GM12864 (cell line): ENCODE data around the gene DHDH.

ENCODE experiments used
- DNase-seq: peaks from one replicate; pipeline ENCODE4 v3.0.0-alpha.2; 2011; ENCODE audit warnings: low read depth
- H3K4me3 ChIP-seq: 2 replicates; pipeline ENCODE4 v1.5.1; 2011; ENCODE audit warnings: mild to moderate bottlenecking, low read depth, low read length, control low read depth
- TF ChIP-seq, protein P1 (sequence below): IDR thresholded peaks from 2 replicates; pipeline ENCODE4 v1.5.1; 2011; ENCODE audit warnings: low read depth, mild to moderate bottlenecking, moderate library complexity, low read length, control low read depth, inconsistent platforms; ENCODE audit errors: missing control alignments

The DHDH gene

DNA sequence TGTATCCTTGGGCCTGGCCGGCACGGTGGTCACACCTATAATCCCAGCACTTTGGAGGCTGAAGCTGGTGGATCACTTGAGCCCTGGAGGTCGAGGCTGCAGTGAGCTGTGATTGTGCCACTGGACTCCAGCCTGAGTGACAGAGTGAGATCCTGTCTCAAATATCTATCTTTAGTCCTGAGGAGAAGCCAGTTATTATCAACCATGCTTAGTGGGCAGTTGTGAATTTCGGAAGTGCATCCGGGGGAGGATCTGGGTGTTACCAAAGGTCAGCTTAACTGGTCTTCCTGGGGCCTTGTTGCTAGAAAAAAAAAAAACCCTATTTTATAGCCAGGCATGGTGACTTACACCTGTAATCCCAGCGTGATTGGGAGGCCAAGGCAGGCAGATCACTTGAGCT is 9.6 kb downstream of the DHDH start:
- TF ChIP-seq, protein P1, sequence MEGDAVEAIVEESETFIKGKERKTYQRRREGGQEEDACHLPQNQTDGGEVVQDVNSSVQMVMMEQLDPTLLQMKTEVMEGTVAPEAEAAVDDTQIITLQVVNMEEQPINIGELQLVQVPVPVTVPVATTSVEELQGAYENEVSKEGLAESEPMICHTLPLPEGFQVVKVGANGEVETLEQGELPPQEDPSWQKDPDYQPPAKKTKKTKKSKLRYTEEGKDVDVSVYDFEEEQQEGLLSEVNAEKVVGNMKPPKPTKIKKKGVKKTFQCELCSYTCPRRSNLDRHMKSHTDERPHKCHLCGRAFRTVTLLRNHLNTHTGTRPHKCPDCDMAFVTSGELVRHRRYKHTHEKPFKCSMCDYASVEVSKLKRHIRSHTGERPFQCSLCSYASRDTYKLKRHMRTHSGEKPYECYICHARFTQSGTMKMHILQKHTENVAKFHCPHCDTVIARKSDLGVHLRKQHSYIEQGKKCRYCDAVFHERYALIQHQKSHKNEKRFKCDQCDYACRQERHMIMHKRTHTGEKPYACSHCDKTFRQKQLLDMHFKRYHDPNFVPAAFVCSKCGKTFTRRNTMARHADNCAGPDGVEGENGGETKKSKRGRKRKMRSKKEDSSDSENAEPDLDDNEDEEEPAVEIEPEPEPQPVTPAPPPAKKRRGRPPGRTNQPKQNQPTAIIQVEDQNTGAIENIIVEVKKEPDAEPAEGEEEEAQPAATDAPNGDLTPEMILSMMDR = no peak
- DNase-seq = no peak
- no peak overlapping the region for H3K4me3 ChIP-seq

DNA sequence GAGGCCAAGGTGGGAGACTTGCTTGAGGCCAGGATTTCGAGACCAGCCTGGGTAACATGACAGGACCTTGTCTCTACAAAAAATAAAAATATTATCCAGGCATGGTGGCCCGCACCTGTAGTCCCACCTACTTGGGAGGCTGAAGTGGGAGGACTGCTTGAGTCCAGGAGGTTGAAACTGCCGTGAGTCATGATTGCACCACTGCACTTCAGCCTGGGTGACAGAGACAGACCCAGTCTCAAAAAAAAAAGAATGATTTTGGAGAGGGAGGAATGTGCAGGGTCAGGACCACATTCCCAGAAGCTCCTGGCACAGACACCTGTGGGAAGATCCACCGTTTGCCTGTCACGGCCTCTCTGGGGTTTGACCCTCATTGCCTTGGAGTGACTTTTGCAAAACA is 11.9 kb downstream of the DHDH start:
- H3K4me3 ChIP-seq = no peak overlapping the region
- TF ChIP-seq, protein P1 = no peak
- DNase-seq = no peak

DNA sequence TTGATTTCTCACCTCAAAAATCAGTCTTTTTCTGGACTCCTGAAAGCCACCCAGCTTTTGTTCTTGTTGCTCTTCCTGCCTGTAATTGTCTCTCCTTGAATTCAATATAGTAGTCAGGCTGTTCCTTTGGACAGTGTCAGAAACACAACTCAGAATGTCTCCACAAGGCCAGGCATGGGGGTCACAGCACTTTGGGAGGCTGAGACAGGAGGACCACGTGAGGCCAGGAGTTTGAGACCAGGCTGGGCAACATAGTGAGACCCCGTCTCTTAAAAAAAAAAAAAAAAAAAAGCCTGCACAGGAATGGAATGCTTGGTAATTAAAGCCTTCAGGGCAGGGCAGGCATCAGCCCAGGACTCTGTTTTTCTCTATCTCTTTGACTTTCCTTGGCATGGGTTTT is 12.3 kb downstream of the DHDH start:
- no peak overlapping the region for H3K4me3 ChIP-seq
- no peak for DNase-seq
- TF ChIP-seq, protein P1 = no peak

DNA sequence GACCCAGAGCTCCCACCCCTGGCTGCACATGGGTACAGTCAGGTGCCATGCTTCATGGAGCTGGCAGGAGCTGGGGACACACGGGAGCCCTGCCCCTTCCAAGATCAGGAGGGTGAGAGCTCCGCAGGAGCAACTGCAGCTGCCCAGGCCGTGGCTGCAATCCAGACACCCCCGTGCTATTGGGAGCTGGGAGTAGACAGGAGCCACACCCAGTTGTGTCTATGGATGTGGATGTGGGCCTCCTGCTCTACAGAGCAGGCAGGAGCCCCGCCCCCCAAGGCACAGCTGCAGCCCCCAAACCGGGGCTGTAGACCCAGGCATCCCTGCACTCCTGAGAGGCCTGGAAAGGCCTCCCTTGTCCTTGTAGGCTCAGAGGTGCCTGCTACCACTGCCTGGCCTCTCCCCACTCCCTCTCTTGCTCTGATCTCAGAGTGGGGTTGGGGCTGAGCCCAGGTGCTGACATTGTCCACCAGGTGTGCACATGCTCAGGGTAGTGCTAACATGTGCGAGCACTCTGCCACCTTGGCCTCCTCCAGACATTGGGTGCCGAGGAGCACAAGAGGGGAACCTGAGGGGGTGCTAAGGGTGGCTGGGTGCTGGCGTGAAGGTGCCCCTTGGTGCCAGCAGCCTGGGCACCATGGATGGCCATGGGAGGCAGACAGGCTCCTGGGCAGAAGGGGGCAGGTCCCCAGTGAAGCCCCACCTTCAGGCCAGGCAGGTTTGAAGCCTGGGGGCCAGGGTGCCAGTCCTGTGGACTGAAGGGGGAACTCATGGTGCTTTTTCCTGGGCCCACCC is 13.2 kb downstream of the DHDH start:
- TF ChIP-seq, protein P1 = no peak
- no peak overlapping the region for H3K4me3 ChIP-seq

DNA sequence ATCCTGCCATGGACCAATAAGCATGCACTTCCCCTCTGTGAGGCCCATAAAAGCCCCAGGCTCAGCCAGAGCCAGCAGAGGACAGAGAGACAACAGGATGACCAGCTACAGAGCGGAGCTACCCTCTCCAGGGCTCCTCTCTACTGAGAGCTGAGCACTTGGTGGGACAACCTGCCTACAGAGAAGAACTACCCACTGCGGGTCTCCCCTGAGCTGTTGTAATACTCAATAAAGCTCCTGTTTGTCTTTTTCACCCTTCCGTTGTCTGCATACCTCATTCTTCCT is 13.7 kb downstream of the DHDH start:
- TF ChIP-seq, protein P1 = no peak
- no peak for DNase-seq
- no peak overlapping the region for H3K4me3 ChIP-seq

More for the DNA sequence above, 13.2 kb downstream of the DHDH start:
- no peak for DNase-seq

DNA sequence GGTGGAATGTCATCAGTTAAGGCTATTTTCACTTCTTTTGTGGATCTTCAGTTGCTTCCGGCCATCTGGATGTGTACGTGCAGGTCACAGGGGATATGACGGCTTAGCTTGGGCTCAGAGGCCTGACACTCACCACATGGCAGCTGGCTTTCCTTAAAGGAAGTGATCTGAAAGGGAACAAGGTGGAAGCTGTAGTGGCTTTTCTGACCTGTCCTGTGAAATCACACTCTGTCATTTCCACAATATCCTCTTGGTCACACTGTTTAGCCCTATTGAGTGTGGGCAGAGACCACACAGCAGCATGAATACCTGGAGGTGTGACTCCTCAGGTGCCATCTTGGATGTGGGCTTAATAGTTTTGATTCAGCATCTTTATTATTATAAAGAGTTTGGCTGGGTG is 16.7 kb downstream of the DHDH start:
- TF ChIP-seq, protein P1 = no peak
- no peak for DNase-seq
- H3K4me3 ChIP-seq = no peak overlapping the region
